AG10803 (cell line): ENCODE measurements around the gene IFT80.

ENCODE experiments used
- DNase-seq: peaks from one replicate; pipeline ENCODE4 v3.0.0; 2010; ENCODE audit warnings: low read depth
- H3K4me3 ChIP-seq: 2 replicates; pipeline ENCODE4 v1.5.1; 2011; ENCODE audit warnings: mild to moderate bottlenecking, low read length, control low read depth
- CTCF ChIP-seq: conservative IDR thresholded peaks from 2 replicates; pipeline ENCODE4 v1.5.1; 2011; ENCODE audit warnings: mild to moderate bottlenecking, low read length, control low read depth, inconsistent platforms

IFT80 gene

GRCh38 chr3:160399125-160400029 is at the start of gene IFT80, which contains the start of gene SMC4:
Gene IFT80 (minus strand): TSS chr3:160399225. CDS start chr3:160384600, 14,625 bp downstream.
Gene SMC4 (plus strand): TSS chr3:160399650. CDS start chr3:160400827, 1,177 bp downstream.
- H3K4me3 ChIP-seq = peak within 1 kb of the TSS; percentile 81
- no peak for TF ChIP-seq CTCF
- DNase-seq = peak; percentile 96

- no peak overlapping the region for H3K4me3 ChIP-seq
- no peak for TF ChIP-seq CTCF
- DNase-seq = peak; percentile 46
Observed at GRCh38 chr3:160447544-160447943, 48.5 kb upstream of the IFT80 start.

GRCh38 chr3:160446522-160447056 is 47.6 kb upstream of the IFT80 start:
- H3K4me3 ChIP-seq = no peak overlapping the region
- no peak for TF ChIP-seq CTCF
- no peak for DNase-seq

- H3K4me3 ChIP-seq = no peak overlapping the region
- no peak for TF ChIP-seq CTCF
- no peak for DNase-seq
Observed at GRCh38 chr3:160445854-160446253, 46.8 kb upstream of the IFT80 start.

GRCh38 chr3:160444411-160444810 is 45.4 kb upstream of the IFT80 start:
- no peak for DNase-seq
- TF ChIP-seq CTCF = no peak
- H3K4me3 ChIP-seq = no peak overlapping the region

GRCh38 chr3:160440687-160441086 is 41.7 kb upstream of the IFT80 start:
- no peak for TF ChIP-seq CTCF
- no peak overlapping the region for H3K4me3 ChIP-seq
- DNase-seq = no peak

GRCh38 chr3:160437083-160437455 is 38.0 kb upstream of the IFT80 start:
- no peak for DNase-seq
- TF ChIP-seq CTCF = no peak
- no peak overlapping the region for H3K4me3 ChIP-seq
